CD4-positive, alpha-beta T cell treated with Interleukin-4 for 1 hour (primary cell): ENCODE results near the gene TXNL4B.
"Not testable (repeated sequence)": the region's sequence is repeated elsewhere in the genome, so short reads cannot be mapped to it uniquely, and the experiment has no call there.

Experiments
- DNase-seq, 2 donors: peaks; one replicate each; pipeline ENCODE4 v3.0.0-alpha.2; 2020 to 2022

TXNL4B gene

DNA sequence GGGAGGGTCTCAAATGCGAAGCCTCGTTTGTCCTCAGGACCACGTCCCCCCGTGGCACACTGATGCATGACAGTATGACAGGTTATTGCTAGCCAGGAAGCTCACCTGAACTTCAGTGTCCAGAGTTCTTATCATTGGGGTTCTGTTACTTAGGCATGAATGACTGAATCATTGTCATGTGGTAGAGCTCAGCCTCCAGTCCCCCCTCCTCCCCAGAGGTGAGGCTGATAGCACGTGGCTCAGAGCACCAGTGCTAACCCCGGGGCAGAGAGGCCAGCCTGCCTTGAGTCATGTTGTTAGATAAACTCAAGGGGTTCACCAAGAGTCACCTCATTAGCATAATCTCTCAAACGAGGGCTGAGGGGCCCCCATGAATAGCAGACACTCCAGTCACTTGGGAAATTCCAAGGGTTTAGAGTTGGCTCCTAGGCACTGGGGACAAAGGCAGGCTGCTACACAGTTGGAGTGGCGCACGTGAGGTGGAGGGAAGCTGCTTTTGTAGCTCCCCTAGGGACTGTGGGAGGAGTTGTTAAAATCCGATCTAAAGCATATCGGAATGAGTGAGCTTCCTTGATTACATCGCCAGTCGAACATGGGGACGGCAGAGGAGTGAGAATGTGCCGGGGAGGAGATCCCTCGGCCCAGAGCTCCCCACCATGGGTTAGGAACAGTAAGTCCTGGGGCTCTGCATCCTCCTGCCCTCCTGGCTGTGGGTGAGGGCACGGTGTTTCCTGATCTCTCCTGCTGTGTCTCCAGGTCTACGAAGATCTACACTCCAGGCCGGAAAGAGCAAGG is 18.4 kb upstream of the TXNL4B start:
- DNase-seq, result no peak

DNA sequence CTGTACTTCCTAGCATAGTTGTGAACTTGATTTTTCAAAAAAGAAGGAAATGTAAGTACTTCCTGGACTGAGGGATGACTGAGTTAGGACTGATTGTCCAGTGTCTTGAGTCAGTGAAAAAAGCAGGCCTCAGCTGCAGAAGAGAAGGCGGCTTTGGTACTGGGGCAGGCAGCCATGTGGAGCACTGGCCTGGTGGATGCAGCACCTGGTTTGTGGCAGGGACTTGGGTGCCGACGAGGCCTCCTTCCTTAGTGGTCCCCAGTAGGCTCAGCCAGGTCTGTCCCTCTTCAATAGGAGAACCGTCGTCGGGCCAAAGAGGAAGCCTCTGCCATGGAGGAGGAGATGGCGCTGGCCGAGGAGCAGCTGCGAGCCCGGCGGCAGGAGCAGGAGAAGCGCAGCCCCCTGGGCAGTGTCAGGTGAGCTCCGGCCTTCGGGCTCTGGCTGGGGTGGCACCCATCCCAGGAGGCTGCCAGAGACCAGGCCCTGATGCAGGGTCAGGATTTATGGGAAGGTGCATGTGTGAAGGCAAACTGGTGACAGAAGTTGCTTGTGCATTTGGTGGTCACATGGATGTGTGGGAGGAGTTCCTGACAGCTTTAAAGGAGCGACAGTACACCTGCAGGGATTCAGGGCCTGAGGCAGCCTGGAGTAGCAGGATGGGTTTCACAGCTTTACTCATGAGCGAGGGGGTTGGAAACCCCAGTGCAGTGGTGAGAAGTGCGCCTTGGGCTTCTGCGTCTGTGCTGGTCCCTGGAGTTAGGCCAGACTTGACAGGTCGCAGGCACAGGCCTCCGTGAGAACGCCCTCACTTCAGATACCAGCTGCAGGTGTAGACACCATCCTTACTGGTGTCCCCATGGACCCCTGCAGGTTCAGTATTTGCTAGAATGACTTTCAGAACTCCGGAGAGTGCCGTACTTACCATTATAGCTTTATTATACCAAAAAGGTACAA is 17.5 kb upstream of the TXNL4B start:
- no peak for DNase-seq

DNA sequence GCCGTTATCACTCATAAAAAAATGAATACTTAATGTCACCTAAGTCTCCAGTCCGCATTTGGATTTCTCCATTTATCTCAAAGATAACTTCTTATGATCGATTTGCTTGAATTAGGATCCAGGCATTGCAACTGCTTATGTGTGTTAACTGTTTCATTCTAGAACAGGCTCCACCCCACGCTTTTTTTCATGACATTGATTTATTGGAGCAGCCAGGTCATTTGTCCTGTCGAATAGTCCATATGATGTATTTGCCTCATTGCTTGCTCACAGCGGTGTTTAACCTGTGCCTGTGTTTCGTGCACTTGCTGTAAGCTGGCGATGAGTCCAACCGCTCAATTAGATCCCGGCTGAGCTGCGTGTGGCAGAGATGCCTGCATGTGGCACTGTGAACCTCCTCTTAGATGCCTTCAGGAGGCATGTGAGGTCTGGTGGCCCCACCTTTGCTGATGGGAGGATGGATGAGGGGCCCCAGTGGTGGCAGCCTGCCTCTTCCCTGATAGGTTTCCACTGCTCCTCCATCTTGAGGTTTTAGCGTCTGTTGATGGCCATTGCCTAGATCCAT is 16.6 kb upstream of the TXNL4B start:
- DNase-seq, result no peak

DNA sequence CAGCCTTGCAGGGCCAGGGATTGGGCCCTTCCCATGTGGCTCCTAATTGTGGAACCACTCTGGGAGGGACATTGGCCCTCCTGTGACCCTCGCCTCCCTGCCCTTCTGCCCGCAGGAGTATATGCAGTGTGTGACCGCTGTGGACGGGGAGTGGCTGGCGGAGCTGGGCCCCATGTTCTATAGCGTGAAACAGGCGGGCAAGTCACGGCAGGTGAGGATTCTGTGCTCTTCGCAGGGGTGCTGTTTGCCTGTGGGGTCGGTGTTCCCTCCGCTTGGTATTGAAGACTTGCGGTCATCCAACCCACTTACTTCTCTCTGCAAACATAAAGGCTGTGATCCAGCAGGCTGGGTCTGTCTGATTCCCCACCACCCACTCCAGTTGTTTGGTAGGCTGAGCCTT is 15.9 kb upstream of the TXNL4B start:
- DNase-seq, result no peak

DNA sequence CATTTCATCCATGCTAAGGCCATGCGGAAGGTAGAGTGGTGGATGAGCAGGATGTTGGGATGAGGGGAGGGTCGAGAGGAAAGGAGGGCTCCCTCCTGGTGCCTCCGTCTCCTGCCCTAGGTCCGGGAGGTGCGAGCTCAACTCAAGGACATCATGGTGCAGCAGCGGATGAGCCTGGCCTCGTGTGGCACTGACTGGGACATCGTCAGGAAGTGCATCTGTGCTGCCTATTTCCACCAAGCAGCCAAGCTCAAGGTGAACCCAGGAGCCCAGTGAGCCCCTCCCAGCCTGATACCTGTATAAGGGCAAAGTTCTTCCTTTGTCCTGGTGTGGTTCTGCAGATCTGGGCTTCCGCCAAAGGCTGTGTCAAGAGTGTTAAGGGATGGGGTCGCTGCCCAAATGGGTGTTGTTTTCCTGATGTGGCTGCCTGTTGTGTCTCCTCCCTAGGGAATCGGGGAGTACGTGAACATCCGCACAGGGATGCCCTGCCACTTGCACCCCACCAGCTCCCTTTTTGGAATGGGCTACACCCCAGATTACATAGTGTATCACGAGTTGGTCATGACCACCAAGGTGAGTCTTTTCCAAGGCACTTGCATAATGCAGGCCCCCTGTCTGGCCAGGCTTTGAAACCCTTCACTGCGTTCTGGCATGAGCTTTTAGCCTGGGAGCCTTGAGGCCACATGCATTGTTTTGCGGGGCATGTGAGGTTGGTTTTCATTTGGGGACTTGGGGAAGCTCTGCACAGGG is 15.1 kb upstream of the TXNL4B start:
- no peak for DNase-seq

DNA sequence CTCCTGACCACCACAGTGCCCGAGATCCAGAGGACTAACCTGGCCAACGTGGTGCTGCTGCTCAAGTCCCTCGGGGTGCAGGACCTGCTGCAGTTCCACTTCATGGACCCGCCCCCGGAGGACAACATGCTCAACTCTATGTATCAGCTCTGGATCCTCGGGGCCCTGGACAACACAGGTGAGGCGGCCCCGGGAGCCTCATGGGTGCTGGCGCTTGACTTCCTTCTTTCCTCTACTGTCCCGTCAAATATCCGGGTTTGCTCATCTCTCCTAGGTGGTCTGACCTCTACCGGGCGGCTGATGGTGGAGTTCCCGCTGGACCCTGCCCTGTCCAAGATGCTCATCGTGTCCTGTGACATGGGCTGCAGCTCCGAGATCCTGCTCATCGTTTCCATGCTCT is 14.0 kb upstream of the TXNL4B start:
- DNase-seq, result no peak

DNA sequence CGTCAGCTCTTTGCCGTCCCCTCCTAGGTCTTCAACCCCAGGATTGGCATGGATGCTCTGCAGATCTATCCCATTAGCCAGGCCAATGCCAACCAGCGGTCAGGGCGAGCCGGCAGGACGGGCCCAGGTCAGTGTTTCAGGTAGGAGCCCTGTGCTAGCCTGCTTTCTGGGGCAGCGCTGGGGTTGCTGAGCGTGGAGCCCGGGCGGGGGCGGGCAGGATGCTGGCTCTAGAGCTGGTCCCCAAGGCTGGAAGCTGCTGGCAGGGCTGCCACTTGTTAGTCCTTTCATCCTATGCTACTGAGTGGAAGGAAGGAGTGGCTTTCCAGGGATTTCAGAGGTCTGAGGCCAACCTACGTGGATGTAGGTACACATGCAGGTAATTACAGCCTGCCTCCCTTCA is 12.6 kb upstream of the TXNL4B start:
- no peak for DNase-seq

DNA sequence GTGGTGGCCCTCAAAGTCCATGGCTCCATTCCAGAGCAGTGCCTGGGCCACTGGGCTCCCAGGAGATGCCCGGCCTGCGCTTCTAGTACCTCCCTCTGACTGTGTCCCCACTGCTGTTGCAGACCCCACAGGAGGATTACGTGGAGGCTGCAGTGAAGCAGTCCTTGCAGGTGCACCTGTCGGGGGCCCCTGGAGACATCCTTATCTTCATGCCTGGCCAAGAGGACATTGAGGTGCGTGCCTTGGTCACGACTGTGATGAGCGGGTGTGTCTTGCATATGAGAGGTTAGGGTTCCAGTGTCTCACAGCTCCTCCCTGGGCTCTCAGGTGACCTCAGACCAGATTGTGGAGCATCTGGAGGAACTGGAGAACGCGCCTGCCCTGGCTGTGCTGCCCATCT is 11.5 kb upstream of the TXNL4B start:
- DNase-seq, result no peak

DNA sequence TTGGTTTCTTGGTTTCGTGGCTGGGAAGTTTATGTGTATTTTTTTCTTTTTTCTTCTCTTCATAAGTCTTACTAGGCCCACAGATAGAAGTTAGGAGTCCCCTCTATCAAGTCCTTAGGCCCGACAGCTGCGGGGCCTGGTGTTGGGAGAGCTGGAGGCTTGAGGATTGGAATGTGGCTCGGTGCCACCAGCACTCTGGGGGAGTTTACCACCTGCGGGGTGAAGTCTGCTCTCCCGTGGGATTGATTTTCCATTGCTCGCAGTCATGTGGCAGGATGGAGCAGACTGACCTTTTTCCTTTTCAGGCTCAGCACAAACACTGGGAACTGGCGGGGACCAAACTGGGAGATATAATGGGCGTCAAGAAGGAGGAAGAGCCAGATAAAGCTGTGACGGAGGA is 7.8 kb upstream of the TXNL4B start:
- DNase-seq, result no peak

DNA sequence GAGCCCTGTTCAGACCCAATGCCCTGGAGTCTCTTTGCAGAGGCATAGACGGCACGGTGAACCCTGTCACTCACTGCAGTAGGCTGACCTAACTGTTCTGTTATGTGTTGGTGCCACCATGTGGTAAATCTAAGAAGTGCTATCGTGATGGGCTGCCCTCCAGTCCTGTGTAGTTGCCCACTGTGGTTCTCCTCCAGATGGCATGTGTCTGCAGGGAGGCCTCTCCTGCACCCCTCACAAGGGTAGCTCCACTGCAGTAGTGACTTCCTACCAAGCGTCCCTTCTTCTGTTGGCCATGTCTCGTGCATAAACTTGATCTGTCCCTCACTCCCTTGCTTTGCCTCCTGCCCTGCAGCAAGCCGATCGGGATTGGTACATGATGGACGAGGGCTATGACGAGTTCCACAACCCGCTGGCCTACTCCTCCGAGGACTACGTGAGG is 6.0 kb upstream of the TXNL4B start:
- DNase-seq, result peak; percentile 48 to 58

DNA sequence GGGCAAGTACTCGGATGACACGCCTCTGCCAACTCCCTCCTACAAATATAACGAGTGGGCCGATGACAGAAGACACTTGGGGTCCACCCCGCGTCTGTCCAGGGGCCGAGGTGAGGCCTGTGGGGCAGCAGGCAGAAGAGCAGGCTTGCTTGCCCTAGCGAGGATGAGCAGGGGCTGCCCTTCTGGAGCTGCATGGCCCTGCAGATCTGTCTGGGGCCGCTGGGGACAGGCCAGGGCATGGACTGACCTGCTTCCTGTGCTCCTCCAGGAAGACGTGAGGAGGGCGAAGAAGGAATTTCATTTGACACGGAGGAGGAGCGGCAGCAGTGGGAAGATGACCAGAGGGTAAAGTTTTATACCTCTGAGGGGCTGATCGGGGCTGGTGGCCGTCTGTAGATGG is 5.5 kb upstream of the TXNL4B start:
- DNase-seq, result no peak

DNA sequence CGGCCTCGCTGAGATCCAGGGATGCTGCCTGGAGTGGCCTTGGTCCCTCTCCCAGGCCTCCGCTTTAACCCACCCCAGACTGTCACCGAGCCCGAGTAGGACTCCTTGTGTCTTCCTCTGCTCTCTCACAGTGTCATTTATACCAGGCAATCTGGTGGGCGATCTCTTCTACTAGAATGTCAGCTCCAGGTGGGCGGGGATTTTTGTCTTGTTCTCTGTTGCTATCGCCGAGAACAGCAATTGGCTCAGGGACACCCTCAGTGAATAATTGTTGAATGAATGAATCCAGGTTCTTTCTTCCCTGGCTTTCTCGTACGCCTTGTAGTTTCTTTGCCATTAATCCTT is 818 bp upstream of the TXNL4B start:
- DNase-seq, result no peak

DNA sequence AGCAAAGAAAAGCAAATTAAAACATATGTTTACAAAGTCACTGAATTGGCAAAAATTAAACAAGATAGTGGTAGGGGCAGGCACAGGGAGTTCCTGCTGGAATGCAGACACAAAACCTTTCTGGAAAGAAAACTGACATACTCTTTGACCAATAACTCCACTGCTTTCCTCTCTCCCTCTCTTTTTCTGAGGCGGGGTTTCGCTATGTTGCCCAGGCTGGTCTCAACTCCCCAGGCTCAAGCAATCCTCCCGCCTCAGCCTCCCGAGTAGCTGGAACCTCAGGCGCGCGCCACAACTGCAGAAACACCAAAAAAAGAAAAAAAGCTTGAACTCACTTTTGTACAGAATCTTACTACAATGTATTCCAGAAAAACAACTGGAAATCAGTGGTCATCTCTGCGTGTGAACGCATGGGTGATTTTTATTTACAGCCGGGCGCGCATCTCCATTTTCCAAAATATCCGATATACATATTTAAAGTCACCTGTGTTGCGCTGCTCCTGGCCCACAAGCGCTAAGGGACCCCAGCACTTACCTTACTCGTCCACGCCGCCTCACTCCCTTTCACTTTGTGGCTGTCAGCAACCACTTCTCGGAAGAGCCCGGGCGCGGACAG is 480 bp downstream of the TXNL4B start:
- DNase-seq, result peak in 1 of 2 donors; percentile 4

DNA sequence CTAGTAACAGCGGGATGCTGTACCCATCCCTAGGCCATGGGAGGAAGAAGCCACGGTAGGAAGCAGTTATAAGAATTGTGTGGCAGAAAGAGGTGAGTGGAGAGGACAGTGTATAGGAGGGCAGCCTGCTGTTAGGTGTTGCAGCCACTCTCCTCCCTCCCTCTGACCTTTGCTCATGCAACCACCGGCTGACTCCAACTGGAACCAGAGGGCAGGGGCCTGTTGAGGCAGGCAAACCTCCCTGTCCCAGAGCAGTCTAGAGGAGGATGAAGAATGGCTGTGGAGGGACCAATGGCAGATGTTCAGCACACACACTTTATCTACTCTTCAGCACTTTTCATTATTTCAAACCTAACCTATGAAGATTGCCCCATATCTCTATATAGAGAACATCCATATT is 2.2 kb downstream of the TXNL4B start:
- no peak for DNase-seq

DNA sequence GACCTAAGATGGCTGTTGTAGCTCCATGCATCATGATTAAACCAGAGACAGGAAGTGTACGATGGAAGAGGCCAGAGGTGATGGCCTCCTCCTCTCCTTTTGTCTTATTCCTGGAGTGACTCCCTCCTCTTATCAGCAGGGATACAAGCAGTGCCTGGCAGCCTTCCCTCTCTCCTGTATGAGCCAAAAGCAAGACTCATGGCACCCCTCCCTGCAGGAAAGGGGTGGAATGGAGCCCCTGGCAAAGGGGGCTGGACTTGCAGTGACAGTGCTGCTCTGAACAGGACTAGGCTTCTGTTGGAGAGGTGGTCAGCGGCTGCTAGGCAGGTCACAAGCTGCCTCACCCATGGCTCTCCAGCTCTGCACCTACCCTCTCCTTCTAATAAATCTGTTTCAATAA is 8.4 kb downstream of the TXNL4B start:
- no peak for DNase-seq

DNA sequence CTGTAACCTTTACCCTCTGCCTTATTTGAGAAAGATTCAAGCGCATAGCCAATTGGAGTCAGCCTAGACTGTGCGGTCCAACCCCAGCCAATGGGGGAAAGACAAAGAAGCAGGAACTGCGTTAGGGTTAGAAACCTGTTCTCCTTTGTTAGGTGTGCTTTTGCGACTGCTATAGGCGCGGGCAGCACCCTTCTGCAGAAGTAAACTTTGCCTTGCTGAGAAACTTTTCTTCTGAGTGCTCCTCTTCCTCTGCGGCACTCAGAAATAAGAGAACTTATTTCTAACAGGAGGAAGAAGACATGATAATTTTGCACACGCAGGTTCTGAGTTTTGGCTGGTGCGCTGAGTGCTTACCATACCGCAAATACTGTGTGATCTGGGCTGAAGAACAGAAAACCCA is 9.0 kb downstream of the TXNL4B start:
- no peak for DNase-seq

DNA sequence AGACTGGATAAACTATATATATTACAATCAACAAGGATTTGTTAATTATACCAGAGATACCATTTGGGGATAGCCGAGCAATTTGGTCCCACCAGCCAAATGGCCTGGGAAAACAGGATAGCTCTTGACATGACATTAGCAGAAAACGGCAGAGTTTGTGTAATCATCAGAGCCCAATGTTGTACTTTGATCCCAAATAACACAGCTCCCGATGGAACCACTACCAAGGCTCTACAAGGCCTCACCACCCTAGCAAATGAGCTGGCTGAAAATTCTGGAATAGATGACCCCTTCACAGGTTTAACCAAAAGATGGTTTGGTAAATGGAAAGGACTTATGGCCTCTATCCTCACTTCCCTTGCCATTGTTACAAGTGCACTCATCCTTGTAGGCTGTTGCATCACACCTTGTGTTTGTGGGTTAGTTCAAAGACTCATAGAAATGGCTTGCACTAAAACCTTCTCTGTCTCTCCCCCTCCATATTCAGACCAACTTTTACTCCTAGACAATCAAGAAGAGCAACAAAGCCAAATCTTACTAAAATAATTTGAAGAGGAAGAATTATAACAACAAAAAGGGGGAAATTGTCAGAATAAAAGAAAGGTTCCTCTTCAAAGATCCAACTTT is 9.5 kb downstream of the TXNL4B start:
- DNase-seq, result no peak

DNA sequence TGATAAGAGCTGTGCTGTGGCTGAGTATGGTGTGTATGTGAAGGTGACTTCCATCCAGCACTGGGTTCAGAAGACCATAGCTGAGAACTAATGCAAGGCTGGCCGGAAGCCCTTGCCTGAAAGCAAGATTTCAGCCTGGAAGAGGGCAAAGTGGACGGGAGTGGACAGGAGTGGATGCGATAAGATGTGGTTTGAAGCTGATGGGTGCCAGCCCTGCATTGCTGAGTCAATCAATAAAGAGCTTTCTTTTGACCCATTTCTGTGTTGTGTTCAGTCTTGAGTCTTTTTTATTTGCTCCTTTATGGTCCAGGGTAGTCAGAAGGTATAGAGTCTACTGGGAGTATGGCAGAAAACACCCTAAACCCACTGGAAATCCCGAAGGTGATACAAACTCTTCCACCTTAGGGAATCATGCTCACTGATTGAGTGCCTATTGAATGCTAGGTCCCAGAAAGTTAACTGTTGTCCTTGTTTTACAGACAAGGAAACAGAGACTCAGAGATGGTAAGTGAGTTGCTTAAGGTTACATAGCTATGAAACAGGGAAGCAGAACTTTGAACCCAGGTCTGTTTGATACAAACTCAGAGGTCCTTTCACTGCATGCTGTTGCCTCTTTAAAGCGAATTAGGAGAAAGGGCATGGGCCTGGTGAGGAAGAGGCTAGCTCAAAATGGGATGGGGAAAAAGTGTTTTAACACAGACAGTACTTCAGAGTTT is 16.3 kb downstream of the TXNL4B start:
- not testable (repeated sequence) for DNase-seq

DNA sequence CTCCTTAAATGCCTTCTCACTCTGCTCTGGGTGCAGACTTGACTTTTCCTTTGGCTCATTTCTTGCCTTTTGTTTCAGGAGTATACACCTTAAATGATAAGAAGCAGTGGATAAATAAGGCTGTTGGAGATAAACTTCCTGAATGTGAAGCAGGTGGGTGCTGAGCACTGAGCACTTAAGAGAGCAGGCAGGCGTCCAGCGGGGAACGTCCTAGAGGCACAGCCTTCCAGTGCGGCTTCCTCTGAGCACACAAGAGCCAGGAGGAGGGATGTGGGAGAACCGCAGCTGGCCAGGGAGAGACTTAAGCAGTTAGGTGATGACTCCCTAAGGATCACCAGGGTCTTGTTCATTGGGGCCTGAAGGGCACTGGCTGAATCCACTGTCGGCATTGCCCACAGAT is 18.4 kb downstream of the TXNL4B start:
- DNase-seq, result not testable (repeated sequence)

DNA sequence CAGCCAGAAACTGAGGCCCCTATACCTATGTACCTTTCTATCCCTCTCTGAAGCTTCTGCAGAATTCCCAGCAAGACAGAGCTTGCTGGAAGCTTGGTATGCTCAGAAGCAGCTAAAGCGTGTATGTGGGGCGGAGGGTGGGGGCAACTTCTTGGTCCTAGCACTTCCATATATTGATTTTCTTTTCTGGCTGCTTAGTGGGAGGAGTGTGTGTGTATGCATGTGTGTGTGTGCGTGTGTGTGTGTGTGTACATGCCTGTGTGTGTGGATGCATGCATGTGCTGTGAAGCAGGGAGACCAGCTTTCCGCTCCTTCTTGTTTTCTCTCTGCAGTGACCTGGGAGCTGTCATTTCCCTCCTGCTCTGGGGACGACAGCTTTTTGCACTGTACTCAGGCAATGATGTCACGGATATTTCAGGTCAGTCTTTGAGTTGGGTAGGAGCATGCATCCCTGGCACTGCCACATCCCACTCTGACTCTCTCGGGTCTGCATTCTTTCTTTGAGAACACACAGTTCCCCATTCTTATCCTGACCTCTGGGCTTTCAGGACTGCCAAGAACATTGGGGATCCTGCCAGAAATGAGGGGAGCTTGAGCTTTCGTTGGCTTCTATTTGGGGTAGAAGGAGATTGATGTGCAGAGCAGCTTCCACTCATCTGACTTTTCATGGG is 19.7 kb downstream of the TXNL4B start:
- no peak for DNase-seq
